Pancreas (tissue), 10 donors: ENCODE data around the gene RBM4. TPM values are rescaled to one million over a fixed set of nuclear protein-coding genes. Genes with fewer than 3 reads are reported as not detected.

Experiments
- ATAC-seq, 4 donors: fragments of 200-7000 bp; cut with Tn5 transposase; one replicate each; pipeline versions ENCODE4 v1.8.0 to v1.9.1; 2020; ENCODE audit warnings: mild to moderate bottlenecking in 4 of 4, moderate library complexity in 4 of 4
- DNase-seq, 6 donors: peaks; one replicate each; pipeline ENCODE4 v3.0.0-alpha.2; 2020
- FAIRE-seq: peaks from 2 replicates; lab custom pipeline; 2012; peaks lifted over from hg19 to GRCh38; lab: Jason Lieb, UNC
- H3K27ac ChIP-seq, 4 donors: fragments of 200-600 bp; sonication (generic); 1 replicate in 3 of 4; 2 replicates in 1 of 4; pipeline versions ENCODE4 v1.5.0 to v1.8.0; 2020
- H3K27me3 ChIP-seq, 4 donors: fragments of 200-600 bp; one replicate each; pipeline ENCODE4 v1.8.0; 2021
- H3K36me3 ChIP-seq, 3 donors: fragments of 200-600 bp; sonication (generic) in 1 of 3; one replicate each; pipeline versions ENCODE4 v1.5.0 to v1.8.0; 2020 to 2021
- H3K4me1 ChIP-seq, 3 donors: fragments of 200-600 bp; one replicate each; pipeline ENCODE4 v1.8.0; 2021
- H3K4me3 ChIP-seq, 4 donors: fragments of 200-600 bp; sonication (generic) in 2 of 4; one replicate each; pipeline versions ENCODE4 v1.5.0 to v1.8.0; 2020 to 2021
- H3K9me3 ChIP-seq, 4 donors: fragments of 200-600 bp; one replicate each; pipeline ENCODE4 v1.8.0; 2021
- WGBS, 2 donors: extraction: QIAGEN DNeasy Blood & Tissue Kit; methylation state at CpG; one replicate each; pipeline ENCODE4 v1.1.7; 2013; 5-methylcytosine and 5-hydroxymethylcytosine counted together
- intact Hi-C, 3 donors: fragments of 100-400 bp; cut with DNase I; formaldehyde crosslinking; loops; one replicate each; pipeline versions ENCODE4 v1.11.1 to v1.14.2; 2022
- polyA plus RNA-seq, 2 donors: library from polyadenylated mRNA; stranded (reverse); fragments of 200-250 nt; gene quantifications; one replicate each; pipeline ENCODE4 v1.2.3, GENCODE V29; 2013
- total RNA-seq, 6 donors: library from RNA; stranded (reverse); fragmentation: NEBNext Ultra II Directional in 4 of 6; extraction: Animal tissue kit (Norgen Biotek cat#: 25700) in 4 of 6; gene quantifications; one replicate each; pipeline versions ENCODE4 v1.2.1 to v1.2.4, GENCODE V29; 2021 to 2023
- TF ChIP-seq, protein P1 (sequence below), 4 donors: fragments of 200-600 bp; sonication (generic) in 3 of 4; IDR thresholded peaks; one replicate each; pipeline versions ENCODE4 v1.5.0 to v1.8.0; 2021; ENCODE audit warnings: antibody characterized with exemption in 4 of 4
- donor health status: healthy with polysubstance abuse.
- donor health status: DM: no; HTN: no; CAD: no; lungs with moderate emphysema.
- donor health status: DM: no; HTN: no; CAD: no.
- donor health status: control.
- donor health status: control.
- donor health status: Bipolar disorder and iron deficiency.
- donor health status: DM: yes; HTN: yes; CAD: no.
- donor health status: DM: no; HTN: no; CAD: no.
- donor health status: DM: no; HTN: no; CAD: no.
- donor health status: DM: yes; HTN: yes; CAD: no.

Gene RBM4
- total and polyA plus RNA-seq, 8 donors: 47.5 to 84.2 (median 65.1) TPM

DNA sequence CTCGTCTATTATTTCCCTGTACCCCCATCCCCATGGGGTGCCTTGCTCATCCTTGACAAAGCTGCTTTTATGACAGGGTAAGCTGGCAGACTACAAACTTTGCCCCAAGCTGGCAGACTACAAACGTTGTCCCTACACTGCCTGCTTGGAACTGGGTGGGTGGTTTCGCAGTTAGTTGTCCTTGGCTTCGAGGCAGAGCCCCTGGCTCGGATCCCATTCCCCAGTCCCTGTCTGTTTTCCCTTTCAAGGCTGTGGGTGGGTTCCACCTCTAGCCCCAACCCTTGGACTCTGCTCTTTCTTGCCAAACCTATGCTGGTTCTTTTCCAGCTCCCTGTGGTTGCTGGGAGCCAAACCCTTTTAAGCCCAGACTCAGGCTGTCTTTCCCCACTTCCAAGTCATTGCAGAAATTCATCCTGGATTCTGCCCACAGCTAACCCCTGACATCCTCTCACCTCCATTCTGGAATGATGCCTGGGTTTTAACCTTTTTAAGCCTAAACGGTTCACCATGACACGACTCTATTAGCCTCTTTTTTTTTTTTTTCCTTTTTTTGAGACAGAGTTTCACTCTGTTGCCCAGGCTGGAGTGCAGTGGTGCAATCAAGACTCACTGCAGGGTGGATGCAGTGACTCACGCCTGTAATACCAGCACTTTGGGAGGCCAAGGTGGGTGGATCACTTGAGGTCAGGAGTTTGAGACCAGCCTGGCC lies 31.2 kb upstream of the RBM4 start:
- Histone ChIP-seq H3K4me3 (no peak overlapping the region), H3K9me3 (no peaks in the 10 kb centered on the region), H3K27ac (peak overlapping the region in 3 of 4 donors; percentile 28 to 68 (median 62)), H3K36me3 (peaks cover 0 to 7% (median 5%) of the 10 kb centered on the region in 3 donors), H3K27me3 (no peaks in the 10 kb centered on the region), H3K4me1 (peaks cover 4 to 13% (median 12%) of the 10 kb centered on the region in 3 donors)
- DNase-seq (peak; percentile 68 to 84 (median 70)), ATAC-seq (peak; percentile 79 to 96 (median 91)), FAIRE-seq (no peak)
- intact Hi-C loops: no loop called here
- TF ChIP-seq, protein P1, sequence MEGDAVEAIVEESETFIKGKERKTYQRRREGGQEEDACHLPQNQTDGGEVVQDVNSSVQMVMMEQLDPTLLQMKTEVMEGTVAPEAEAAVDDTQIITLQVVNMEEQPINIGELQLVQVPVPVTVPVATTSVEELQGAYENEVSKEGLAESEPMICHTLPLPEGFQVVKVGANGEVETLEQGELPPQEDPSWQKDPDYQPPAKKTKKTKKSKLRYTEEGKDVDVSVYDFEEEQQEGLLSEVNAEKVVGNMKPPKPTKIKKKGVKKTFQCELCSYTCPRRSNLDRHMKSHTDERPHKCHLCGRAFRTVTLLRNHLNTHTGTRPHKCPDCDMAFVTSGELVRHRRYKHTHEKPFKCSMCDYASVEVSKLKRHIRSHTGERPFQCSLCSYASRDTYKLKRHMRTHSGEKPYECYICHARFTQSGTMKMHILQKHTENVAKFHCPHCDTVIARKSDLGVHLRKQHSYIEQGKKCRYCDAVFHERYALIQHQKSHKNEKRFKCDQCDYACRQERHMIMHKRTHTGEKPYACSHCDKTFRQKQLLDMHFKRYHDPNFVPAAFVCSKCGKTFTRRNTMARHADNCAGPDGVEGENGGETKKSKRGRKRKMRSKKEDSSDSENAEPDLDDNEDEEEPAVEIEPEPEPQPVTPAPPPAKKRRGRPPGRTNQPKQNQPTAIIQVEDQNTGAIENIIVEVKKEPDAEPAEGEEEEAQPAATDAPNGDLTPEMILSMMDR (IDR thresholded peaks at IDR 0.05): no peak
- whole genome bisulfite sequencing, 2 donors: 12 to 27% methylated on average over 8 of the region's 8 CpGs

- no peak for FAIRE-seq
- no peak overlapping the region for H3K4me3 ChIP-seq
- ATAC-seq: no peak
- DNase-seq: no peak
- H3K27ac ChIP-seq: no peak overlapping the region
- peaks cover 0 to 7% (median 5%) of the 10 kb centered on the region in 3 donors for H3K36me3 ChIP-seq
- peaks cover 4 to 13% (median 12%) of the 10 kb centered on the region in 3 donors for H3K4me1 ChIP-seq
- WGBS, 2 donors: 41 to 58% methylated on average over 4 of the region's 4 CpGs
- H3K9me3 ChIP-seq: no peaks in the 10 kb centered on the region
- H3K27me3 ChIP-seq: no peaks in the 10 kb centered on the region
- TF ChIP-seq, protein P1 (IDR thresholded peaks at IDR 0.05): no peak
- intact Hi-C loops: no loop called here
Measured at GRCh38 chr11:66609721-66610617, 28.5 kb upstream of the RBM4 start.

GRCh38 chr11:66612458-66612857 lies 26.0 kb upstream of the RBM4 start:
- TF ChIP-seq, protein P1 (IDR thresholded peaks at IDR 0.05): no peak
- Histone ChIP-seq H3K36me3 (no peaks in the 10 kb centered on the region), H3K4me3 (no peak overlapping the region), H3K27ac (no peak overlapping the region), H3K27me3 (no peaks in the 10 kb centered on the region), H3K4me1 (peaks cover 4 to 9% (median 6%) of the 10 kb centered on the region in 3 donors), H3K9me3 (no peaks in the 10 kb centered on the region)
- no peak for ATAC-seq
- 100% methylated on average over 1 of the region's 1 CpG for WGBS, 2 donors
- FAIRE-seq: no peak
- DNase-seq: no peak
- intact Hi-C loops: no loop called here

- H3K27me3 ChIP-seq: no peaks in the 10 kb centered on the region
- no peak overlapping the region for H3K27ac ChIP-seq
- H3K36me3 ChIP-seq: no peaks in the 10 kb centered on the region
- ATAC-seq (no peak), FAIRE-seq (no peak), DNase-seq (no peak)
- 76 to 86% methylated on average over 13 of the region's 13 CpGs for WGBS, 2 donors
- TF ChIP-seq, protein P1 (IDR thresholded peaks at IDR 0.05): no peak
- H3K9me3 ChIP-seq: no peaks in the 10 kb centered on the region
- peaks cover 6 to 14% (median 12%) of the 10 kb centered on the region in 3 donors for H3K4me1 ChIP-seq
- no peak overlapping the region for H3K4me3 ChIP-seq
- intact Hi-C loops: no loop called here
Measured at GRCh38 chr11:66614073-66614472, 24.4 kb upstream of the RBM4 start.
